ENCODE results near the gene NPR2.

The NPR2 gene

DNA sequence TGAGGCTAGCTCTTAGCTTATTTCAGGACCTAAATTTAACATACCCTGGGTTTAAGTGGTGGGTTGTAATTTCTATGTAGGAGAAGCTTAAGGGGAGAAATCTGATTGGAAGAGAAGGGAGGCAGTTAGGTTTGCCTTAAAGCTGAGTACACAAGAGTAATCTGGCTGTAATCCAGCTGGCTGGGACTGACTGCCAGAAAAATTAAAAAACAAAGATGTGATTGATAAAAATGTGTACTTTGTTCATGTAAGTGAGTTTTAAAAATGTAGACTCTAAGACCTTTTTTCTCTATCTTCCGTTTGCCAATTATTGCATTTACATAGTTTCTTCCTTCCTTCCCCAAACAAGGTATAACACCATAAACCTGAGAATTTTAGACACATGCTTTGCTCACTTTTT is 19.9 kb upstream of the NPR2 start:
- TF ChIP-seq POLR2AphosphoS5 (IDR thresholded peaks at IDR 0.05; ENCODE audit: low read depth, low read length) (no peak), FOXP2 (optimal IDR thresholded peaks at IDR 0.05; ENCODE audit: borderline replicate concordance, extremely low read depth, extremely low read length, insufficient read depth) (no peak), TAF1 (IDR thresholded peaks at IDR 0.05; ENCODE audit: borderline replicate concordance, insufficient read depth, low read length) (no peak), SIN3A (IDR thresholded peaks at IDR 0.05; ENCODE audit: borderline replicate concordance, insufficient read depth, low read length) (no peak)
- TF ChIP-seq, protein P1, sequence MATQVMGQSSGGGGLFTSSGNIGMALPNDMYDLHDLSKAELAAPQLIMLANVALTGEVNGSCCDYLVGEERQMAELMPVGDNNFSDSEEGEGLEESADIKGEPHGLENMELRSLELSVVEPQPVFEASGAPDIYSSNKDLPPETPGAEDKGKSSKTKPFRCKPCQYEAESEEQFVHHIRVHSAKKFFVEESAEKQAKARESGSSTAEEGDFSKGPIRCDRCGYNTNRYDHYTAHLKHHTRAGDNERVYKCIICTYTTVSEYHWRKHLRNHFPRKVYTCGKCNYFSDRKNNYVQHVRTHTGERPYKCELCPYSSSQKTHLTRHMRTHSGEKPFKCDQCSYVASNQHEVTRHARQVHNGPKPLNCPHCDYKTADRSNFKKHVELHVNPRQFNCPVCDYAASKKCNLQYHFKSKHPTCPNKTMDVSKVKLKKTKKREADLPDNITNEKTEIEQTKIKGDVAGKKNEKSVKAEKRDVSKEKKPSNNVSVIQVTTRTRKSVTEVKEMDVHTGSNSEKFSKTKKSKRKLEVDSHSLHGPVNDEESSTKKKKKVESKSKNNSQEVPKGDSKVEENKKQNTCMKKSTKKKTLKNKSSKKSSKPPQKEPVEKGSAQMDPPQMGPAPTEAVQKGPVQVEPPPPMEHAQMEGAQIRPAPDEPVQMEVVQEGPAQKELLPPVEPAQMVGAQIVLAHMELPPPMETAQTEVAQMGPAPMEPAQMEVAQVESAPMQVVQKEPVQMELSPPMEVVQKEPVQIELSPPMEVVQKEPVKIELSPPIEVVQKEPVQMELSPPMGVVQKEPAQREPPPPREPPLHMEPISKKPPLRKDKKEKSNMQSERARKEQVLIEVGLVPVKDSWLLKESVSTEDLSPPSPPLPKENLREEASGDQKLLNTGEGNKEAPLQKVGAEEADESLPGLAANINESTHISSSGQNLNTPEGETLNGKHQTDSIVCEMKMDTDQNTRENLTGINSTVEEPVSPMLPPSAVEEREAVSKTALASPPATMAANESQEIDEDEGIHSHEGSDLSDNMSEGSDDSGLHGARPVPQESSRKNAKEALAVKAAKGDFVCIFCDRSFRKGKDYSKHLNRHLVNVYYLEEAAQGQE (IDR thresholded peaks at IDR 0.05; ENCODE audit: insufficient read depth in 1 of 2, low read depth in 2 of 2, low read length in 2 of 2) = no peak

DNA sequence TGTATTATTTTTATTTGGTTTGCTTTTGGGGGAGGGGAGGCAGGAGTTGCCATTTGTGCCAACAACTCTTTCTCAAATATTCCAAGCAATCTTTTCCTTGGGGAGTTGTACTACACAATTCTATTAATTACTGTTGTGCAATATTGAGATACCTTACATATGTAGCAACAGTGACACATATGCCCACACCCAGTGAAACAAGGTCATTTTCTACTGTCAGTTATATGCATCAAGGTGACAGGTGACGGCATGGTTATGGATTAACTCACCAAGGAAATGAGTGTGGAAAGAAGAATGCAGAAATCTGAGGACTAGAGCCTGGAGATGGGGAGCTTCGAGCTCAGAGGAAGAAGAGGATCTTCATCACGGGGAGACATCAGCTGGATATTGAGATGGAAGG is 19.4 kb upstream of the NPR2 start:
- TF ChIP-seq, protein P1 (IDR thresholded peaks at IDR 0.05; ENCODE audit: insufficient read depth in 1 of 2, low read depth in 2 of 2, low read length in 2 of 2) = no peak
- TF ChIP-seq FOXP2 (optimal IDR thresholded peaks at IDR 0.05; ENCODE audit: borderline replicate concordance, extremely low read depth, extremely low read length, insufficient read depth) (no peak), TAF1 (IDR thresholded peaks at IDR 0.05; ENCODE audit: borderline replicate concordance, insufficient read depth, low read length) (no peak), POLR2AphosphoS5 (IDR thresholded peaks at IDR 0.05; ENCODE audit: low read depth, low read length) (no peak), SIN3A (IDR thresholded peaks at IDR 0.05; ENCODE audit: borderline replicate concordance, insufficient read depth, low read length) (no peak)

DNA sequence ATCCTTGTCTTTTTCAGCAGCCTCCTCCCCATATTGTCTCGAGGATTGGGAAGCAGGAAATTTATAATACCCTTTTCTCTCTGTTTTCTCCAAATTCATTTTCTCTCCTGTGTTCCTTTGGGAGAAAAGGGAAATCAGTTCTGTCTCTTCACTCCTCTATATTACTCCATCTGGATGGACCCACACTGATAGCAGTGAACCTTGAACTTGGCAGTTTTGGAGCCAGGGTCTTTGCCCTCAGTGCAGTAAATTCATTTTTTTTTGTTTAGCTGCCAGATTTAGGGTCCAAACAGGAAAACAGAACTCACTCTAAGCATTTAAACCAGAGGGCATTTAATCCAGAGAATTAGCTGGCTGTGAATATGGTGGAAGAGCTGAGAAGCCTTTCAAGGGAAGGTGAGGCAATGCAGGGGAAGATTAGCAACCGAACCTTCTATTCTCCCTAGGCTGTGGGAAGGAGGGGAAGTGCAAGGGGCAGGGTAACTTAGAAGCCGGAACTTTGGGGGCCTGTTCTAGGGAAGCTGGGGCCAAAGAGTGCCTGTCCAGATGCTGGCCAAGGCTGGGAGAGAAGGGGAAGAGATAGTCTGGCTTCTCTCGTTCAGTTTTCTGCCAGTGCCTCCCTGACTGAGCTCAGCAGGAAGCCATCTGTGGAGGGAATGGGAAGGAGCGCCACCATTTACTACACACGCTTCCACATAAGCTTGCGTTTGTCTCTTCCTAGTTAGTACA is 16.3 kb upstream of the NPR2 start:
- TF ChIP-seq, protein P1 (IDR thresholded peaks at IDR 0.05; ENCODE audit: insufficient read depth in 1 of 2, low read depth in 2 of 2, low read length in 2 of 2) = no peak
- TF ChIP-seq TAF1 (IDR thresholded peaks at IDR 0.05; ENCODE audit: borderline replicate concordance, insufficient read depth, low read length) (no peak), SIN3A (IDR thresholded peaks at IDR 0.05; ENCODE audit: borderline replicate concordance, insufficient read depth, low read length) (no peak), POLR2AphosphoS5 (IDR thresholded peaks at IDR 0.05; ENCODE audit: low read depth, low read length) (no peak), FOXP2 (optimal IDR thresholded peaks at IDR 0.05; ENCODE audit: borderline replicate concordance, extremely low read depth, extremely low read length, insufficient read depth) (no peak)

DNA sequence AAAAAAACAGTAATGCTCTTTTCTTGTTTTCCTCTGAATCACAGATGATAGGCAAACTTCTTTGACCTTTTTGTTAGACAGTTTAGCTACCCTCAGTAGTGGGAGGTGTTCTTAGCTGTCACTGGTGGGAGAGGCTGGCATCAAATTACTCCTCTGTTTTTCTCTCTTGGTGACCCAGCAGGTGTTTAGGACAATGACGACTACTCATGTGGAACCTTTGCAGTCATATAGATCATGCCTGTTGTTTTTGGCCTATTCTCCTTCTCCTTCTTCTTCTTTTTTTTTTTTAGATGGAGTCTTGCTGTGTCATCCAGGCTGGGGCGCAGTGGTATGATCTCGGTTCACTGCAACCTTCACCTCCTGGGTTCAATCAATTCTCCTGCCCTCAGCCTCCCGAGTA is 15.4 kb upstream of the NPR2 start:
- TF ChIP-seq SIN3A (IDR thresholded peaks at IDR 0.05; ENCODE audit: borderline replicate concordance, insufficient read depth, low read length) (no peak), POLR2AphosphoS5 (IDR thresholded peaks at IDR 0.05; ENCODE audit: low read depth, low read length) (no peak), TAF1 (IDR thresholded peaks at IDR 0.05; ENCODE audit: borderline replicate concordance, insufficient read depth, low read length) (no peak), FOXP2 (optimal IDR thresholded peaks at IDR 0.05; ENCODE audit: borderline replicate concordance, extremely low read depth, extremely low read length, insufficient read depth) (no peak)
- TF ChIP-seq, protein P1 (IDR thresholded peaks at IDR 0.05; ENCODE audit: insufficient read depth in 1 of 2, low read depth in 2 of 2, low read length in 2 of 2) = no peak

Data from PFSK-1 (cell line).